Peyer's patch (tissue), 4 donors: Measurements from ENCODE around the gene MSN. TPM values are rescaled to one million over a fixed set of nuclear protein-coding genes. Genes with fewer than 3 reads are reported as not detected.
A peak's percentile ranks its signal among the peaks of the same experiment; 100 is the strongest.
"Not testable (repeated sequence)": the region's sequence is repeated elsewhere in the genome, so short reads cannot be mapped to it uniquely, and the experiment has no call there.

Experiments used
- DNase-seq, 3 donors: peaks; one replicate each; pipeline ENCODE4 v3.0.0-alpha.2; 2017 to 2019
- H3K27ac ChIP-seq, 4 donors: fragments of 200-600 bp; sonication (generic); one replicate each; pipeline ENCODE4 v1.5.1; 2016 to 2019
- H3K27me3 ChIP-seq, 2 donors: fragments of 200-600 bp; sonication (generic); one replicate each; pipeline ENCODE4 v1.5.1; 2019
- H3K36me3 ChIP-seq, 3 donors: fragments of 200-600 bp; sonication (generic); one replicate each; pipeline ENCODE4 v1.5.1; 2016 to 2019
- H3K4me1 ChIP-seq, 4 donors: fragments of 200-600 bp; sonication (generic); one replicate each; pipeline ENCODE4 v1.5.1; 2016 to 2019
- H3K4me3 ChIP-seq, 4 donors: fragments of 200-600 bp; sonication (generic); 1 replicate in 3 of 4; 2 replicates in 1 of 4; pipeline ENCODE4 v1.5.1; 2016 to 2019; ENCODE audit warnings: mild to moderate bottlenecking in 1 of 4
- H3K9me3 ChIP-seq, 4 donors: fragments of 200-600 bp; sonication (generic); one replicate each; pipeline ENCODE4 v1.5.1; 2016 to 2019; ENCODE audit warnings: mild to moderate bottlenecking in 1 of 4
- POLR2A ChIP-seq, 2 donors: fragments of 450-650 bp; IDR thresholded peaks; one replicate each; pipeline ENCODE4 v1.5.1; 2017; ENCODE audit warnings: antibody characterized with exemption in 2 of 2, mild to moderate bottlenecking in 2 of 2, moderate library complexity in 2 of 2
- total RNA-seq, 4 donors: library from RNA; depleted of rRNA; stranded (reverse); fragments of >200 nt; gene quantifications; one replicate each; pipeline ENCODE4 v1.1.0, GENCODE V29; 2016
- TF ChIP-seq, protein P1 (sequence below), 6 experiments: fragments of 450-650 bp in 4 of 6; fragments of 200-600 bp in 2 of 6; sonication (generic) in 1 of 6; IDR thresholded peaks; one replicate each; pipeline ENCODE4 v1.5.1; 2017 to 2019; ENCODE audit warnings: antibody characterized with exemption in 6 of 6, mild to moderate bottlenecking in 3 of 6, moderate library complexity in 1 of 6

The MSN gene
- total RNA-seq, 4 donors from 2014 or later = 22.4 to 126 (median 33.4) TPM

DNA sequence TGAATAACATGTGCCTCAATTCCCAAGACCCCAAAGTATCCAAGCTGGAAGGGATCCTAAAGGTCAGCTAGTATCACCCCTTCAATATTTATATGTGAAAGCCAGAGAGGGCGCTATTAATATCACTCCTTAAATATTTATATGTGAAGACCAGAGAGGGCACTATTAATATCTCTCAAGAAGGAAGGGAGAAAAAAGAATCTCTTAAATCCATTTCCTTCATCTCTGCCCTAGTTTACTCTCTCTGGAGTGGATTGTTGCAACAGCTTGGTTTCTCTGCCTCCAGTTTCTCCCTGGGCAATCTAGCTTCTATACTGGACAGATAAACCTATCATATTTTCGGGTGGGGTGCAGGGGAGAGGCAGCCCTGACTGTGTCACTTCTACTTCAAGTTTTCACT, 31.6 kb upstream of the MSN start:
- Histone ChIP-seq H3K4me3 (no peak overlapping the region), H3K4me1 (no peaks in the 10 kb centered on the region), H3K27me3 (no peaks in the 10 kb centered on the region), H3K9me3 (no peaks in the 10 kb centered on the region), H3K27ac (peak overlapping the region in 2 of 4 donors; percentile 35 to 44), H3K36me3 (no peaks in the 10 kb centered on the region)
- TF ChIP-seq POLR2A (IDR thresholded peaks at IDR 0.05) = no peak
- TF ChIP-seq, protein P1, sequence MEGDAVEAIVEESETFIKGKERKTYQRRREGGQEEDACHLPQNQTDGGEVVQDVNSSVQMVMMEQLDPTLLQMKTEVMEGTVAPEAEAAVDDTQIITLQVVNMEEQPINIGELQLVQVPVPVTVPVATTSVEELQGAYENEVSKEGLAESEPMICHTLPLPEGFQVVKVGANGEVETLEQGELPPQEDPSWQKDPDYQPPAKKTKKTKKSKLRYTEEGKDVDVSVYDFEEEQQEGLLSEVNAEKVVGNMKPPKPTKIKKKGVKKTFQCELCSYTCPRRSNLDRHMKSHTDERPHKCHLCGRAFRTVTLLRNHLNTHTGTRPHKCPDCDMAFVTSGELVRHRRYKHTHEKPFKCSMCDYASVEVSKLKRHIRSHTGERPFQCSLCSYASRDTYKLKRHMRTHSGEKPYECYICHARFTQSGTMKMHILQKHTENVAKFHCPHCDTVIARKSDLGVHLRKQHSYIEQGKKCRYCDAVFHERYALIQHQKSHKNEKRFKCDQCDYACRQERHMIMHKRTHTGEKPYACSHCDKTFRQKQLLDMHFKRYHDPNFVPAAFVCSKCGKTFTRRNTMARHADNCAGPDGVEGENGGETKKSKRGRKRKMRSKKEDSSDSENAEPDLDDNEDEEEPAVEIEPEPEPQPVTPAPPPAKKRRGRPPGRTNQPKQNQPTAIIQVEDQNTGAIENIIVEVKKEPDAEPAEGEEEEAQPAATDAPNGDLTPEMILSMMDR (IDR thresholded peaks at IDR 0.05) = no peak
- no peak for DNase-seq

DNA sequence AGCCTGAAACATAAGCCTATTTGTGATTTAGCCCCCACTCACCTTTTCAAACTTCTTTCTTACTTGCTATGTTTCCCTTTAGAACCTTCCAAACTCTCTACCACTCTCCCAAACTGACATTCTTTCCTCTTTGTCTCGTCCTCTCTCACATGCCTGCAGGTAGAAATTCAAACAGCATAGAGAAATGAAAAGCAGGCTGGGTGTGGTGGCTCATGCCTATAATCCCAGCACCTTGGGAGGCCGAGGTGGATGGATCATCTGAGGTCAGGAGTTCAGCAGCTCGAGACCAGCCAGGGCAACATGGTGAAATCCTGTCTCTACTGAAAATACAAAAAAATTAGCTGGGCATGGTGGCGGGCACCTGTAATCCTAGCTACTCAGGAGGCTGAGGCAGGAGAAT, 31.2 kb upstream of the MSN start:
- DNase-seq, H3K4me1 ChIP-seq, H3K9me3 ChIP-seq, H3K27me3 ChIP-seq, H3K4me3 ChIP-seq, H3K36me3 ChIP-seq, H3K27ac ChIP-seq: not testable (repeated sequence)

DNA sequence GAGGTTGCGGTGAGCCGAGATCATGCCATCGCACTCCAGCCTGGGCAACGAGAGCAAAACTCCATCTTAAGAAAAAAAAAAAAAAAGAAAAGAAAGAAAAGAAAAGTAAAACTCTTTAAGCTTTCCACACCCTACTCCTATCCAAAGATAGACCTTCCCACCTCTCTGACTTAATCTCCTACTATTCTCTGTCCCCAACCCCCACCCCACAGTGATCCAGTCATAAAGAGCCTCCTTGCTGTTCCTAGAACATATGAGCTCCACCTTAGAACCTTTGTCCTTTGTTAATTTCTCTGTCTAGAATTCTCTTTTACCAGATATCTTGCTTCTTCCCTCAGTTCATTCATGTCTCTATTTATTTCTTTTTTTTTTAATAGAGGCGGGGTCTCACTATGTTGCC, 30.1 kb upstream of the MSN start:
- Histone ChIP-seq H3K36me3 (no peaks in the 10 kb centered on the region), H3K4me3 (no peak overlapping the region), H3K9me3 (no peaks in the 10 kb centered on the region), H3K27ac (no peak overlapping the region), H3K4me1 (no peaks in the 10 kb centered on the region), H3K27me3 (no peaks in the 10 kb centered on the region)
- DNase-seq = no peak
- TF ChIP-seq POLR2A (IDR thresholded peaks at IDR 0.05) = no peak

DNA sequence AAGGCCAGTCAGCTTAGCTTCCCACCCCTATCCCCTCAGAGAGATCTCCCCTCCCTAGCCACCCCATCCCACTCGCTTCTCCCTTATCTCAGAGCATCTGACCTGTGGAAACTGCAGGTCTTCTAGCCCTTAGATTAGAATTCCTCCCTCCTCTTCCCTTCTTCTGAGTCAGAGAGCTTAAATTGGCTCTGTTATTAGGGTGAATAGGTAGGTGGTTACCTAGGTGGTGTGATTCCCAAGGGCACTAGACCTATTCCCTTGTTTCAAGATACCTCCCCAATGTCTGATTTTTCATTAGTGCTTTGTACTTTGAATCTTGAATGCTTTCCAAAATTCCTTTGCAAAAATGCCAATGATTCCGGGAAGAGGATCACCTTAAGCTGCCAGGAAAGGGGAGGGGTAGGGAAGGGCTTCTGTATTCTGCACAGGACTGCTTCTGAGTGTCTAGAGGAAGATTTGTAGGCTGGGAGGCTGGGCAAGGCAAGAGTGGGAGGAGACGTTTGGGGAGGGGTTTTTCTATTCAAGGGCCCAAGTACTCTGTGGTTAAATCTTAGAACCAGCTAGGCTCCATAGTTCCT, 24.5 kb upstream of the MSN start:
- H3K4me3 ChIP-seq = no peak overlapping the region
- no peak for TF ChIP-seq POLR2A (IDR thresholded peaks at IDR 0.05)
- TF ChIP-seq, protein P1 (IDR thresholded peaks at IDR 0.05) = no peak
- no peak overlapping the region for H3K27ac ChIP-seq
- no peaks in the 10 kb centered on the region for H3K4me1 ChIP-seq
- DNase-seq = no peak
- H3K9me3 ChIP-seq = no peaks in the 10 kb centered on the region
- H3K27me3 ChIP-seq = no peaks in the 10 kb centered on the region
- H3K36me3 ChIP-seq = no peaks in the 10 kb centered on the region

DNA sequence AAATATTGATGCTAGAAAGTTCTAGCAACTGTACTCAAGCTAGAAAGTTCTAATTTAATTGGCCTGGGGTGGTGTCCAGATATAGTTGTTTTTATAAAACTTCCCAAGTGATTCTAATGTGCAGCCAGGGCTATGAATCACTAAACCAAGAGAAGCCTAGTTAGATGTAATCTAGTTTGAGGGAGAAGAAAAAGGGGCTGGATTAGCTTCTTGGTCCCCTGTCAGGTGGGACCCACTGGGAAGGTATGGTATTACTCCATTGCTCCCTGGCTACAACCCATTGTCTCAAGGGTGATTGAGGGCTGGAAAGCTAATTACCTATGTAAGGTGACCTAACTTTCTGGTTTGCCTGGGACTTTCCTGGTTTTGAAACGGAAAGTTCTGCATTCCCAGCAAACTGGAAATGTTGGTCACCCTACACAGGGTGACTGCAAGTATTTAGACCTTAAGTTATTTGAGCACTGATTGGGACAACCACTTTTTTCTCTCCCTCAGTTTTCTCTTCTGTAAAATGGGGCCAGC, 23.9 kb upstream of the MSN start:
- Histone ChIP-seq H3K9me3 (no peaks in the 10 kb centered on the region), H3K36me3 (no peaks in the 10 kb centered on the region), H3K27ac (peak overlapping the region in 1 of 4 donors; percentile 4), H3K27me3 (no peaks in the 10 kb centered on the region), H3K4me3 (no peak overlapping the region), H3K4me1 (no peaks in the 10 kb centered on the region)
- no peak for DNase-seq
- TF ChIP-seq, protein P1 (IDR thresholded peaks at IDR 0.05) = no peak
- no peak for TF ChIP-seq POLR2A (IDR thresholded peaks at IDR 0.05)

DNA sequence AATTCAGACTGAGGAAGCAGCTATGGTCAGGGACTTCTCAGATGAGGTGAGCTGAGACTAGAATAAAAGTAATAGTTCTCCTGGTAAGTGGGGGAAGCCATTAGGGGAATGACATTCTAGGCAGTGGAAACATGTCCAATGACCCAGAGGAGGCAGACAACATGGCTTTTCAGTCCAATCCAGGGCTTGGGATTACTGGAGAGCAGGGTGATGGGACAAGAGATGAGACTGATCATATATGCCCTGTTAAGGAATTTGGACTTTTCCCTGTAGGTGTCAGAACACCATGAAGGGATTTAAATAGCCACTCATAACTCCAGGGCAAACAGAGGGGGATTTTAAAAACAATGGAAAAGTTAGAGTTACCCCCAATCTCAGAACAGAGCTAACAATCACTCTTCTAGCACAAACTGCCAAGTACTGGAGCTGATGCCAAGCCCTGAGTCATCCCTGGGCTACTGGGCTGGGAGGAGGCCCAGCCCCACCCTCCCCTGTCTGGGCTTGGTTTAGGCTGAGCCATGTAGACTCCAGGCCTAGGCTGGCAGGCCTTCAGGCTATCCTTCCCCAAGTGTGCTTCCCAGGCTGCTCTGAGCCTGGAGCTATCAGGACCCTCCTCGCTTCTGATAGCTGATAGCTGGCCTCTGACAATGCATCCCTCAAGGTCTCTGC, 22.7 kb upstream of the MSN start:
- no peaks in the 10 kb centered on the region for H3K27me3 ChIP-seq
- H3K9me3 ChIP-seq = no peaks in the 10 kb centered on the region
- no peaks in the 10 kb centered on the region for H3K4me1 ChIP-seq
- no peak overlapping the region for H3K4me3 ChIP-seq
- peak in 2 of 3 donors; percentile 45 to 74 for DNase-seq
- H3K36me3 ChIP-seq = no peaks in the 10 kb centered on the region
- peak overlapping the region in 1 of 4 donors; percentile 35 for H3K27ac ChIP-seq
- TF ChIP-seq, protein P1 (IDR thresholded peaks at IDR 0.05) = no peak
- TF ChIP-seq POLR2A (IDR thresholded peaks at IDR 0.05) = no peak
